ENCODE results near the gene LIMS1.
"Not testable (repeated sequence)": the region's sequence is repeated elsewhere in the genome, so short reads cannot be mapped to it uniquely, and the experiment has no call there.

LIMS1 gene

DNA sequence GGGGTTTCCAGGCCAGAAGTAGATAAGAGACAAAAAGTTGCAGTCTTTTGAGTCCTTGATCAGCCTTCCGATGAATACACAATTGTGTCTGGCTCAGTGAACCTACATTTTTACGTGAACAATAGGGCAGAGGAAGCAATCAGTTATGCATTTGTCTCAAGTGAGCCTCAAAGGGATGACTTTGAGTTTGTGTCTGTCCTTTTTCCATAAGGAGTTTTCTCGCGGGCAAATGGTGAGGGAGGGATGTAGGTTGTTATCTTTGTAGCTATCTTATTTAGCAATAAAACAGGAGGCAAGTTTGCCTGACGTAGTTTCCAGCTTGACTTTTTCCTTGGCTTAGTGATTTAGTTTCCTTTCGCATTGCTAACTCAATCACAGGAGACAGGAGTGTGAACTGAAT lies 119.6 kb downstream of the LIMS1 start:
- peak overlapping the region; percentile 58 for H3K27ac ChIP-seq (ENCODE audit: low read depth, low read length)
- H3K27me3 ChIP-seq (ENCODE audit: insufficient read depth, low read length); H3K36me3 ChIP-seq (ENCODE audit: control insufficient read depth in 1 of 2, insufficient read depth in 2 of 2, low read length in 2 of 2); H3K4me2 ChIP-seq (ENCODE audit: low read length); H3K79me2 ChIP-seq (ENCODE audit: control insufficient read depth, insufficient read depth, low read length, poor library complexity); H3K14ac ChIP-seq (ENCODE audit: low read length); H3K79me1 ChIP-seq (ENCODE audit: low read length); H3K4me3 ChIP-seq (ENCODE audit: low read depth, low read length); H2AK5ac ChIP-seq (ENCODE audit: low read length); DNase-seq; H2BK120ac ChIP-seq (ENCODE audit: insufficient read depth, low read length, poor library complexity); H2BK5ac ChIP-seq (ENCODE audit: low read depth, low read length, poor library complexity); H4K12ac ChIP-seq (ENCODE audit: low read depth, low read length); H3K9ac ChIP-seq (ENCODE audit: low read length); H3K9me3 ChIP-seq (ENCODE audit: insufficient read depth, low read depth, low read length); H2BK12ac ChIP-seq (ENCODE audit: low read length); H2AFZ ChIP-seq (ENCODE audit: insufficient read depth, low read length, poor library complexity); H3K4ac ChIP-seq (ENCODE audit: low read depth, low read length); H3K23ac ChIP-seq (ENCODE audit: low read length); H4K91ac ChIP-seq (ENCODE audit: low read depth, low read length); H3K18ac ChIP-seq (ENCODE audit: low read length); H4K8ac ChIP-seq (ENCODE audit: low read depth, low read length); H3K4me1 ChIP-seq (ENCODE audit: control insufficient read depth in 1 of 2, insufficient read depth in 2 of 2, low read length in 2 of 2): not testable (repeated sequence)
- WGBS (ENCODE audit: extremely low coverage, insufficient coverage, insufficient read length): no CpG with 5 or more reads among the region's 6 CpGs

DNA sequence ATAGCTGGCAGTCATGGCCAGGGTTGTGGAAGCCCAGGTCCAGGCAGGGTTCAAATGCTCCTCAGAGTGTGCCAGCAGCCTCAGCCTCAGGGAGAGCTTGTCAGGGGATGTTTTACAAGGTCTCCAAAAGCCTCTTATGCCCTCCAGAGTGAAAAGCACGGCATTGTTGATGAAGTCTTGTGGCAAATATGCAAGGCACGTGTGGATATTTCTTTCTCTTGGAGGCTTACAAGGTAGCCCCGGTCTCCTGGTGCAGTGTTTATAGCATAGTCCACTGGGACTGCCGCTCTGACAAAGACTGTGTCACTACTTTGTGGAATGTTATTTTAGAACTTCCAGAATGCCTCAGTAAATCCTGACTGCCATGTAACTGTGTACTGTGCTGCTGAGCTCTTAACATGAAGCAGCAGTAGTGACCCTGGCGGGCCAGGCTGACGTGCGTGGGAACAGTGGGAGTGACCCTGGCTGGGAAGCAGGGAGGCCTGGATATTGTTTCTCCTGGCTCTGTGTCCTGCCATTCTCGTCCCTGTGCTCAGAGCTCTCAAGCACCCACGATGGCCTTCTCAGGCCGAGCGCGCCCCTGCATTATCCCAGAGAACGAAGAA lies 120.4 kb downstream of the LIMS1 start:
- not testable (repeated sequence) for H2AFZ ChIP-seq (ENCODE audit: insufficient read depth, low read length, poor library complexity); H4K12ac ChIP-seq (ENCODE audit: low read depth, low read length); DNase-seq; H3K79me2 ChIP-seq (ENCODE audit: control insufficient read depth, insufficient read depth, low read length, poor library complexity); H3K36me3 ChIP-seq (ENCODE audit: control insufficient read depth in 1 of 2, insufficient read depth in 2 of 2, low read length in 2 of 2); H3K27me3 ChIP-seq (ENCODE audit: insufficient read depth, low read length); H3K4me3 ChIP-seq (ENCODE audit: low read depth, low read length); H2AK5ac ChIP-seq (ENCODE audit: low read length); H3K14ac ChIP-seq (ENCODE audit: low read length); H3K23ac ChIP-seq (ENCODE audit: low read length); H2BK5ac ChIP-seq (ENCODE audit: low read depth, low read length, poor library complexity); H3K4me2 ChIP-seq (ENCODE audit: low read length); H4K8ac ChIP-seq (ENCODE audit: low read depth, low read length); H3K4ac ChIP-seq (ENCODE audit: low read depth, low read length); H3K4me1 ChIP-seq (ENCODE audit: control insufficient read depth in 1 of 2, insufficient read depth in 2 of 2, low read length in 2 of 2); H4K91ac ChIP-seq (ENCODE audit: low read depth, low read length); H3K79me1 ChIP-seq (ENCODE audit: low read length); H3K9ac ChIP-seq (ENCODE audit: low read length); H3K18ac ChIP-seq (ENCODE audit: low read length); H2BK12ac ChIP-seq (ENCODE audit: low read length); H3K9me3 ChIP-seq (ENCODE audit: insufficient read depth, low read depth, low read length)
- peak overlapping the region; percentile 22 for H2BK120ac ChIP-seq (ENCODE audit: insufficient read depth, low read length, poor library complexity)
- peak overlapping the region; percentile 58 for H3K27ac ChIP-seq (ENCODE audit: low read depth, low read length)
- WGBS (ENCODE audit: extremely low coverage, insufficient coverage, insufficient read length): no CpG with 5 or more reads among the region's 13 CpGs

DNA sequence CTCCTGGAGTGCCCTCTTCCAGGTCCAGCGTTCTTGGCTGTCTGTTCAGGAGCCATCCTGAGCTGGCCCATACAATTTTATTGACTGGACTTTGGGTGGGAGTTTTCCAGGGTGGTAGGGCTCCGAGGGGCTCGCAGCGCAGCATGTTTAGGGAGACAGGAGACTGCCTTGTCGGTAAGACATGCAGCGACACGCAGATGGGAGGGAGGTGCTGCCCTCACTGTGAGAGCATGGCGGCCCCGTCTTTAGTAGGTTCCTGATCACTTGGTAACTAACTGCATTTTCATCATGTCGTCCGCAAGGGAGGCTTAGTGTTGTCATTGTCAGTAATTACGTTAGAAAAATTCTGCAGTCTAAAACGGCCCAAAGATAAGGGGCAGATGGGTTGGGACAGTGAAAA lies 121.0 kb downstream of the LIMS1 start:
- not testable (repeated sequence) for H3K14ac ChIP-seq (ENCODE audit: low read length); DNase-seq; H3K4me1 ChIP-seq (ENCODE audit: control insufficient read depth in 1 of 2, insufficient read depth in 2 of 2, low read length in 2 of 2); H3K4ac ChIP-seq (ENCODE audit: low read depth, low read length); H3K4me2 ChIP-seq (ENCODE audit: low read length); H2BK120ac ChIP-seq (ENCODE audit: insufficient read depth, low read length, poor library complexity); H2BK5ac ChIP-seq (ENCODE audit: low read depth, low read length, poor library complexity); H3K23ac ChIP-seq (ENCODE audit: low read length); H4K8ac ChIP-seq (ENCODE audit: low read depth, low read length); H3K79me1 ChIP-seq (ENCODE audit: low read length); H3K27me3 ChIP-seq (ENCODE audit: insufficient read depth, low read length); H4K12ac ChIP-seq (ENCODE audit: low read depth, low read length); H4K91ac ChIP-seq (ENCODE audit: low read depth, low read length); H3K79me2 ChIP-seq (ENCODE audit: control insufficient read depth, insufficient read depth, low read length, poor library complexity); H3K36me3 ChIP-seq (ENCODE audit: control insufficient read depth in 1 of 2, insufficient read depth in 2 of 2, low read length in 2 of 2); H2AFZ ChIP-seq (ENCODE audit: insufficient read depth, low read length, poor library complexity); H2AK5ac ChIP-seq (ENCODE audit: low read length); H3K18ac ChIP-seq (ENCODE audit: low read length); H3K9ac ChIP-seq (ENCODE audit: low read length); H3K9me3 ChIP-seq (ENCODE audit: insufficient read depth, low read depth, low read length); H2BK12ac ChIP-seq (ENCODE audit: low read length); H3K27ac ChIP-seq (ENCODE audit: low read depth, low read length); H3K4me3 ChIP-seq (ENCODE audit: low read depth, low read length)
- no CpG with 5 or more reads among the region's 13 CpGs for WGBS (ENCODE audit: extremely low coverage, insufficient coverage, insufficient read length)

DNA sequence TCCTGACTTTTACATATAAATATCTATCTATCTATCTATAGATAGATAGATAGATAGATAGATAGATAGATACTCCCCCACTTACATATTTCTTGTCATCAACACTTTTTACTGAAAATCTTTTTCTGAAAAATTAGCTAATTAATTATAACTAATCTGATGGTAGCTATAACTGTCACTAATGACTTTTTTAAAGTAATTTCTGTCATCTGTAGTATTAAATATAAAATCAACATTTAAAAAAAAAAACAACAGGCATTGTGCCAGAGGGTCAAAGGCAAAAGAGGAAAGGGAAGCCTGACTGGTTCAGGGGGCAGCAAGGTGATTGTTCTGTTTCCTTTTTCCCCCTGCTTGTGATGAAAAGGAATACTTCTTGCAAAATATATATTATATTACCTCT lies 122.0 kb downstream of the LIMS1 start:
- not testable (repeated sequence) for H3K36me3 ChIP-seq (ENCODE audit: control insufficient read depth in 1 of 2, insufficient read depth in 2 of 2, low read length in 2 of 2)

More for the DNA sequence above, 122.0 kb downstream of the LIMS1 start:
- not testable (repeated sequence) for H3K18ac ChIP-seq (ENCODE audit: low read length); H3K79me2 ChIP-seq (ENCODE audit: control insufficient read depth, insufficient read depth, low read length, poor library complexity); H3K4me2 ChIP-seq (ENCODE audit: low read length); H2AFZ ChIP-seq (ENCODE audit: insufficient read depth, low read length, poor library complexity); H4K8ac ChIP-seq (ENCODE audit: low read depth, low read length); H3K14ac ChIP-seq (ENCODE audit: low read length); H3K4ac ChIP-seq (ENCODE audit: low read depth, low read length); H2BK5ac ChIP-seq (ENCODE audit: low read depth, low read length, poor library complexity); H2BK12ac ChIP-seq (ENCODE audit: low read length); H2BK120ac ChIP-seq (ENCODE audit: insufficient read depth, low read length, poor library complexity); H3K27me3 ChIP-seq (ENCODE audit: insufficient read depth, low read length); H3K9me3 ChIP-seq (ENCODE audit: insufficient read depth, low read depth, low read length); H3K23ac ChIP-seq (ENCODE audit: low read length); H3K4me3 ChIP-seq (ENCODE audit: low read depth, low read length); H2AK5ac ChIP-seq (ENCODE audit: low read length); DNase-seq; H4K12ac ChIP-seq (ENCODE audit: low read depth, low read length); H3K27ac ChIP-seq (ENCODE audit: low read depth, low read length); H4K91ac ChIP-seq (ENCODE audit: low read depth, low read length); H3K79me1 ChIP-seq (ENCODE audit: low read length); H3K4me1 ChIP-seq (ENCODE audit: control insufficient read depth in 1 of 2, insufficient read depth in 2 of 2, low read length in 2 of 2); H3K9ac ChIP-seq (ENCODE audit: low read length)

Measured in trophoblast cell (in vitro differentiated cells and primary cell).